ENCODE results near the gene MRPS26.
"Not testable (repeated sequence)": the region's sequence is repeated elsewhere in the genome, so short reads cannot be mapped to it uniquely, and the experiment has no call there.

Gene MRPS26

DNA sequence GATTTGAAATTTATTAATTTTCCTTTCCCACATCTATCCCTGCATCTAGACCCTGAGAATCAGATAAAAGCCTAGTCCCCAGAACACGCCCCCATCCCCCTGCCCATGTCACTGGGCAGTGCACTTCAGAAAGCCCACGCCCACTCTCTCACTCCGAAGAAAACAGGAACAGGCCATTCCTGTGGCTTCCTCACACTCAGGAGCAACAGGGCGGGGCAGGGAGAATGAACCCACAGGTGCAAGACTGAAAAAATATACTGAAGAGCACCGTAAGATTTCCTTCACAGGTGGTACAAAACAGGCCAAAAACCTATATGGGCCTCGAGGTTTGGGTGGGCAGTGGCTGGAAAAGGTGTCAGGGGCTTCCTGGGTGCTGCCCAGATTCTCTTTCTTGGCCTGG is 29.0 kb downstream of the MRPS26 start:
- DNase-seq (ENCODE audit: low read depth): no peak

DNA sequence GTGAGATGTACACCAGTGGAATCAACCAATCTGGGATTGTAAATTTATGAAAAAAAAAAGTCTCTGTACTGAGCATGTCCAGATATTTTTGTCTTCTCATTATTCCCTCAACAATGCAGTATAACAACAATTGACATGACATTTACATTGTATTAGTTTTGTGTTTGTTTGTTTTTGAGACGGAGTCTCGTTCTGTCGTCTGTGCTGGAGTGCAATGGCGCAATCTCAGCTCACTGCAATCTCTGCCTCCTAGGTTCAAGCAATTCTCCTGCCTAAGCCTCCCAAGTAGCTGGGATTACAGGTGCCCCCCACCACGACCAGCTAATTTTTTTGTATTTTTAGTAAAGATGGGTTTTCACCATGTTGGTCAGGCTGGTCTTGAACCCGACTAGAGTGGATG is 29.5 kb downstream of the MRPS26 start:
- DNase-seq (ENCODE audit: low read depth): not testable (repeated sequence)

DNA sequence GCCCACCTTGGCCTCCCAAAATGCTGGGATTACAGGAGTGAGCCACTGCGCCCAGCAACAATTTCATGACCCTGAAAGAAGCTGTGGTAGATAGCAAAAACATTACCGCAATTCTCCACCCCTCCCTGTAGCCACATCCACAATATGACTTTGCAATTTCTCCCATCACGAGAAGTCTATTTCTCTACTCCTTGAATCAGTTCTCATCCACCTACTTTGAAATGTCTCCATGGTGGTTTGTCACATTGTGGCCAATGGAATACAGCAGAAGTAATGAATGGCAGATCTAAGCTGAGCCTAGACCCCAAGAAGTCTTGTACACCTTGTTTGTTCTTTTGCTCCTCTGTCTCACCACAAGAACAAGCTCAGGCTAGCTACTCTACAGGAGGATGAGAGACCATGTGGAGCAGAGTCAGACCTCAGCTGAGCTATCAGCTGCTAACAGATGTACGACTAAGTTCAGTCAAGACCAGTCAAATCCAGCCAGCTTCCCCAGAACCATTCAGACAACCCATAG is 31.8 kb downstream of the MRPS26 start:
- no peak for DNase-seq (ENCODE audit: low read depth)

DNA sequence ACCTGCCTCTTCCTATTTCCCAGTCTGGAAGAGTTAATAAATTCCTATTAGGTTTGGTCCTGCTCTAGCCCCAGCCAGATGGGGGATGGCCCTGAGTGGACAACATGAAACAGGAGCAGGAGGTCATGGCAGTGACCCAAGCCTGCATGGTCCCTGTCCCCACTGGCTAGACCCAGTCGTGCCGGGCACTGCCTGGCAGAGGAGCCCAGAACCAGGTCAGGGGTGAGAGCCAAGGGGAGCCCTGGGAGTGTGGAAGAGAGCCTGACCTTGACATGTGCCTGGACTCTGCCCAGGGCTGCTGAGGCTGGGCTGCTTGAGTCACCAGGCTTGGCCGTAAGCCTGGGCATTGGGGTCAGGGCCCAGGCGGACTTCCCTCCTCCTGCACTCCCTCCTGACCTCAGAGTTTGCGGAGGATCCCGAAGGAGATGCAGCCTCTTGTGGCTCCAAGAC is 35.1 kb downstream of the MRPS26 start:
- no peak for DNase-seq (ENCODE audit: low read depth)

DNA sequence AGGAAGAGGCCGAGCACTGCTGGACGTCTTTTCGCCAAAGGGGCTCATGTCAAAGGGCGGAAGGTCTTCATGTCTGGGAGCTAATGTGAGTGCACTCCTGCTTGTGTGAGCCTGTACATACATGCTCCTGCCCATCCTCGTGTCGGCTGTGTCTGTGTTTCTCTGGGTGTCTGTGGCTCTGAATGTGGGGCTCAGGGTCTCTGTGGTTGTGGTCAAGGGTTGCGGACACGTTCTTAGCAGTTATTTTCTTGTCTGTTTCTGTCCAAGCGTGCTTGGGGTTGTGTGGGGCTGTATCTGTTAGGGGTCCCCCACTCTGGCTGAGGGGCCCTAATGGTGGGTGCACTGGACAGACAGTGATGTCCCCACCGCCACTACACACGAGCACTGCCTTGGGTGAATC is 35.8 kb downstream of the MRPS26 start:
- no peak for DNase-seq (ENCODE audit: low read depth)

DNA sequence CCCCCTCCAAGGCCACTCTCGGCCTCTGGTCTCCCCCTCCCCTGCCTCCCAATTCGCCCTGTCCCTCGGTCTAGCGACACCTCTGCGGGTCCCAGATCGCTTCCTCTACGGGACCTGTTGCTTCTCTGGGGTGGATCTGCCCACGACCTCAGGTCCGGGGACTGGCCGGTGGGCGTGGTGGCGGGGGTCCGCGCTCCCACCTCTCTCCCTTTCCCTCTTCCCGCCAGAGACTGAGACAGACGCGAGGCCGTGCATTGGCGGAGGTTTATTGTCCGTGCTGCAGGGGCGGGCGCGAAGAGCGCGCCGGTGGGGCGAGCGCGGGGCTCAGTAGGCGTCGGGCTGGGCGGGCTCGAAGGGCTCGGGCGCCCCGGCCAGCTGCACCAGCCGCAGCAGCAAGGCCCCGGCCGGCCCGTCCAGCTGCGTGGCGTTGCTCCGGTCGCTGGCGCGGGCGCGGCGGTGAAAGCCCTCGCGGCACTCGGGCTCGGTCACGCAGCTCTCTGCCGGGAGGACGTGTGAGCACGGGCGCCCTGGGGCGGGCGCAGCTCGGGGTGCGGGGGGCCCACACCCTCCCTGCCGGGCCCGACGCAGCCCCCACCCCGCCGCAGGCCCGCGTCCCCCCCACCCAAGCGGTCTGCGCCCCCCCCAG is 36.6 kb downstream of the MRPS26 start:
- DNase-seq (ENCODE audit: low read depth): no peak

DNA sequence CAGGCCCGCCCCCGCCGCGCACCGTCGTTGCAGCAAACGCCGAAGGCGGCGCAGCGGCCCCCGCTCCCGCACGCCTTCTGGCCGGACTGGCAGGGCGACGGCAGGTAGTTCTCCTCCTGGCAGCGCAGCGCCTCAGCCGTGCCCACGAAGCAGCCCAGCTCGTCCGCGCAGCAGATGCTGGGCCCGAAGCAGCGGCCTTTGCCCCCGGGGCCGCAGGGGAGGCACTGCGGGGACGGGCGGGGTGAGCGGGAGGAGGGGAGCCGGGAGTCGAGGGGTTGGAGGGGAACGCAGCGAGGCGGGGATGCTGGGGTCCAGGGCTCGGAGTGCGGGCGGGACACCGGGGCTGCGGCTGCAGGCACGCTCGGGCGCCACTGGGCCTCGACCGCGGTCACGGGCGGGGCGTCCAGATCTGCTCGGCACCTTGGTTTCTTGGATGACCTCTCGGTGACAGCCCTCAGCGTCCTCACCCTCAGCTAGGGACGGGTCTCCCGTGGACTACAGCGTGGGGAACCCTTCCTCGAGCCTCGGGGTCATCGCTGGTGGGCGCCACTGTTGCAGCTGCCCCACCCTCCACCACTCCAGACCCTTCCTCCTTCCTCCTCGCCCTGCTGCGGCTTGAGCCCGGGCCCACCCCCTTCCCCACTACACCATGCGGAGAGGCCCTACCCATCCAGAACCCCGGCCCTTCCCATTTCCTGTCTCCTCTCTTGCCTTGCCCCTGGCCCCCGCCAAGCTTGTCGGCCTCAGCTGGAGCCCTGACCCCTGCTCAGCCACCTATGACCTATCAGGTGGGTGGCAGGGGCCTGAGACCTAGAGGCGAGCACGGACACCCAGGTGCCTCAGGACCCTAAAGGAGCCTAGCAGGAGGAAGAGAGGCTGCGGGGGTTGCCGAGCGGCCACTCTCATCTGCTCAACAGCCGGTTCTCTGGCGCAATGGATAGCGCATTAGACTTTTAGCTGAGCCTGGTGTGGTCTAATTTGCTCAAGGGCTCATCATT is 37.4 kb downstream of the MRPS26 start:
- DNase-seq (ENCODE audit: low read depth): no peak

DNA sequence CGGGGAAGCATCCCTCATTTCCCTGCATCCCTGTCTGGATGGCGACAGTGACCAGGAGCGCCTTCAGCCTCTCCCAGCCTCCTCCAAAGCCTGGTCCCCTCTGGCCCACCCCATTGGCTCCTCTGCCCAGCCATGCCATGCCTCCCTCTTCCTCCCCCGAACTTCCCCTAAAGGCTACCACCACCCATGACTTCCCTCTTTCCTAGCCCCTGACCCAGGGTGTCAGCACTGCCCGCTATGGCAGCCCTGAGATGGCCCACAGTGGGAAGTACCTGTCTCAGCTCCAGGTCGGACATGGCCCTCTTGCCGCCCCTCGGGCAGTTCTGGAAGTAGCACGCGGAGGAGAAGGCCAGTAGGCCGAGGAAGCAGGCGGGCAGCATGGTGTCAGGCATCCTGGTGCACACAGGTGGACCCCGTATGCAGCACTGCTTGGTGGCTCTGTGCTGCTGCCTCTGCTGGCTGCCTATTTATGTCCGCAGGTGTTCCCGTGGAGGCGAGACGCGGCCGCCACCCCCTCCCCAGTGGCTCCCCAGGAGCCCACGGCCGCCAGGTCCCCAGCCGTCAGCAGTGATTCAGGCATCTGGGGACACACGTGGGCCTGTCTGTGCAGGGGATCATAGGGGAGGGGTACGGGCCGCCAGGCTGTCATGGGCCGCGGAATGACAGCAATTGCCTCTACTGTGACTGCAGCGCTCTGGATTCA is 38.6 kb downstream of the MRPS26 start, which contains the start of gene AVP:
AVP (minus strand) TSS at position 442 of the 703 bp plus-strand sequence; CDS start at position 392, 50 bp downstream.
- no peak for DNase-seq (ENCODE audit: low read depth)

DNA sequence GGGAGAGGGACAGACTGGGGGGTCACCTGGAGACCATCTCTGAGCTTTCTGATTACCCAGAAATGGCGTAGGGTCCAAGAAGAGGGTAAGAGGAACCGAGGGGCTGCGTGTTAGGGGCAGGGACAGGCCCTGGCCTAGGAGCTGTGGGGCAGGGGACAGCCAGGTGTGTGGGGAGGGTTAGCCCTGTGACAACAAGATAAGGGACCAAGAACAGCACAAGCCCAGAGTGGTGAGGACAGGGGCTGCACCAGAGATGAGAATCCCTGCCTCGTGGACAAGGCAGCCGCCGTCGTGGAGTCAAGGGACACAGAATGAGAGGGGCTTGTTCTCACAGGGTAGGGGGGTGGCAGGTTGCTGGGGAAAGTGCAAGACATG is 39.1 kb downstream of the MRPS26 start:
- DNase-seq (ENCODE audit: low read depth): no peak

DNA sequence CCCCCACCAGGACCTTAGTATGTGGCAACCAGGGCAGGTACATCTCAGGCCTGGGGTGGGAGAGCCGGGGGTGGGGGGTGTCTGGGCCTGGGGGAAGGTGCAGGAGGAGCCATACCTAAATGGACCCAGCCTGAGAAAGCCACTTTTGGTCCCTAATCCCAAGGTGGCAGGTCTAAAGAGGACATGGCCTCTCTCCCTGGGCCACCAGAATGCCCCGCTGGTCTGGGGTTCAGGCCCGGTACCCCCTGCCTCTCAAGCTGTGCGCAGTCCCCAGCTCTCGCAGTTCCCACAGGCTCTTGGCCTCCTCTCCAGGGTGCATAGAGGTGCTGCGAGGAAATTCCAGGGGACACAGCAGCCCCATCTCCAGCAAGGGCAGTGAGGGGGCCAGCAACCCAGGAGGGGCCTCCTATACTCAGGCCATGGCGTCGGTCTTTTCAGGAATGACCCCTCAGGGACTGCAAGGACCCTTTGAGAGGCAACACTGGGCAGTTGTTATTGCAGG is 39.8 kb downstream of the MRPS26 start:
- DNase-seq (ENCODE audit: low read depth): no peak

DNA sequence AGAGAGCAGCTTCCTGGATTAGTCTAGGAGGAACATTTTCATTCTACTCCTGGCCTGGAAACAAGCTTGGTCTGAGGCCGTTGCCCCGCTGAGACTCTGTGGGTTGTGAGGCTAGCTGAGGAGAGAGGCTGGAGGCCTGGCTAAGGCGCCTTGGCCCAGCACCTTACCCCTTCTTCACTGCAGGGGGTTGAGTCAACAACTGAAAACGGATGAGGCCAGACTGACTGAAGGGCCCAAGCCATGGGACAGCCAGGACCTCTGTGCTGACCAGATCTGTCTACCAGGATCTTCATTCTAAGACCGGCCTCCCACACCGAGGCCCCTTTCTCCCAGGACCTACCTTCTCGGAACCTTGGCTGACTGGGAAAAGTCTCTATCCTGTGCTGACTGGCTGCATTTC is 42.2 kb downstream of the MRPS26 start:
- no peak for DNase-seq (ENCODE audit: low read depth)

DNA sequence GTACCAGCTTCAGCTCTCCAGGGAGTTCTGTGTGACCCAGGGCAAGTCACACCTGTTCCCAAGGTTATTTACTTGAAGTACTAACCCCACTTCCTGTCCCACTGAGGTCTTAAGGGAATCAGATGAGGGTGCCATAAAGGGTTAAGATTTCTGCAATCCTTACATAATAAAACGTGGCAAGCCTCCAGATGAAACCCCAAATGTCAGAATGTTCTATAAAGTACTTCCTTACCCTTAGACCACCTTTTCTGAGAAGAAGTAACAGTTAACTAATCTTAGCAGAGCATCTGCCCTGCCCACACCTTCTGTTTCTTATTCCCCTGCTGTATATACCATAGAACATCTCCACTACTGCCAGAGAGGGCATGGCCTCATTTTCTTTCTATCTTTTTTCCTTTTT is 44.7 kb downstream of the MRPS26 start:
- DNase-seq (ENCODE audit: low read depth): no peak

DNA sequence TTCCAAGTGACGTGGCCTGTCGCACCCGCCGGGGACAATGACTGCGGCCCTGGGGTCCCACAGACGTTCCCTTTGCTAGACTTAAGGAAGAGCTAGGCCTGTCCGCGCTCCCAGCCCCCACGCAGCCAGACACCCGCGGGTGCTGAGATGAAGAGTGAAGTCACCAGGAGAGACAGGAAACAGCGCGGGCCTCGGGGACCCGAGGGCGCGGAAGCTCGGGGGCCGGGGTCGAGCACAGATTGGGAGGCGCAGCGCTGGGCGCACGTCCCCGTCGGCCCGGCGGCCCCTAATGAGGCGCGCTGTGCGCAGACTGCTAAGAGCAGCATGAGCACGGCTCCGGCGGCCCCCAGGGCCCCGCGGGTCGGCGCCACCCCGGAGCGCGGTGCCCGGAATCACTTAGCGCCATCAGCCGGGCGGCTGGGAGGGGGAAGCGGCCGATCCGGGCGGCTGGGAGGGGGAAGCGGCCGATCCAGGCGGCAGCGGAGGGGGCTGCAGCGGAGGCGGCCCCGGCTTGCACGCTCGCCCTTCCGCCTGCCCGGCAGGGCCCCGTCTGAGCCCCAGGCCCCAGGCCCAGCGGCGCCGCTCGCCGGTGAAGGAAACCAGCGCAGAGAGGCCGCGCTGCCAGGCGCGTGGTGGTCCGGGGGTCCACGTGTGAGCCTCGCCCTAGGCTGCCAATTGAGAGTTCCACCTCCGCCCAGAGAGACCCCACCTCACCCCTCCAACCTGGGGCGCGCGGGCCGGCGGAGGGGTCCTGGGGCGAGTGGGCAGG is 46.9 kb downstream of the MRPS26 start:
- no peak for DNase-seq (ENCODE audit: low read depth)

DNA sequence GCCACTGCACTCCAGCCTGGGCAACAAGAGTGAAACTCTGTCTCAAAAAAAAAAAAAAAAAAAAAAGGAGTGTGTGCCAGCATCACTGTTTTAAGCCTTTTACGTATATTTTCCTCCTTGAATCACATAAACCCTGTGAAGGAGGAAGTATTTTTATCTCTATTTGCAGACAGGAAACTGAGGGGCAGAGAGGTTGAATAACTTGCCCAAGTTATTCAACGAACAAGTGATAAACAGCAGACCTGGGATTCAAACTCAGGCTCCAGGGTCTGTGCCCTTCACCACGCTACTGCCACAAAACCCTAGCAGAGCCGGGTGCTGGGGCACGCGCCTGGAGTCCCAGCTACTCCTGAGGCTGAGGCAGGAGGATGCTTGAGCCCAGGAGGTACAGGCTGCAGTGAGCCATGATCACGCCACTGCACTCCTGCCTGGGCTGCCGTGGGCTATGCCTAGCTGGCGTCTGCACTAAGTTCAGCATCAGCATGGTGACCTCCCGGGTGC is 48.1 kb downstream of the MRPS26 start:
- DNase-seq (ENCODE audit: low read depth): no peak

DNA sequence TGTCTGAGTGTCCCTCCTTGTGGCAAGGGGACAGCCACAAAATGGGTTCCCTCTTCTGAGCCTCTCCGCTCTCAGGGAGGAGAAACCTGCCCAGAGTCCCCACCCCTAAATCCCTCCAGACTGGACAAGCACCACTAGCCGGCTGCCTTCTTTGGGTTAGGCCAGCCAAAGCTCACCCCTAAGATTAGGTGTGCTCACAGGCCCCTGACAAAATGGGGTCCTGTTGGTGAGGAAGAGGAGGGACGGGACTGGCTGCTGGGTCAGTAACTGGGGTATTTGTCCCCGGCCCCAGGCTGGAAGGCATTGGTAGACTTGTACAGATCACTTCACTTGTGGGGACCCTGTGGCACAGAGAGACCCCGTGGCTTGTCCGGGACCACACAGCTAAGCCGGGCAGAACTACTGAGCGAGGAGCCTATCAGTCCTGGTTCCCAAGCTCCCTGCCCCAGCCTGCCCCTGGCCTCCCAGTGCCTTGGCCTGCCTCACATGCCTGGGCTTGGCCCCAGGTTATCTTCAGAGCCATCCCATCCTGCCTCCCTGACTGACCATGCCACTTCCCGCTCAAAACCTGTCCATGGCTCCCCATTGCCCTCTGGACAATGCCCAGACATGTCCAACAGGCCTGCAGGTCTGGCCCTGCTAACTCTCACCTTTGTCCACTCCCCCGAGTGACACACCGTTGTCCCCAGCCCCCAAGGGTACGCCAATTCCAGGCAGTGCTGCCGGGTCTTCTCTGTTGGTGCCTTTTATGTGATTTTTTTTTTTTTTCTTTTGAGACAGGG is 49.2 kb downstream of the MRPS26 start:
- no peak for DNase-seq (ENCODE audit: low read depth)

All from iris pigment epithelial cell (primary cell).